ENCODE data around the gene AKIRIN2.

AKIRIN2 gene

GRCh38 chr6:87701676-87702588 lies at the start of gene AKIRIN2:
TSS of gene AKIRIN2 (minus strand) at chr6:87702233. CDS start at chr6:87701684, 549 bp downstream.
- peak; percentile 98 for DNase-seq

DNA sequence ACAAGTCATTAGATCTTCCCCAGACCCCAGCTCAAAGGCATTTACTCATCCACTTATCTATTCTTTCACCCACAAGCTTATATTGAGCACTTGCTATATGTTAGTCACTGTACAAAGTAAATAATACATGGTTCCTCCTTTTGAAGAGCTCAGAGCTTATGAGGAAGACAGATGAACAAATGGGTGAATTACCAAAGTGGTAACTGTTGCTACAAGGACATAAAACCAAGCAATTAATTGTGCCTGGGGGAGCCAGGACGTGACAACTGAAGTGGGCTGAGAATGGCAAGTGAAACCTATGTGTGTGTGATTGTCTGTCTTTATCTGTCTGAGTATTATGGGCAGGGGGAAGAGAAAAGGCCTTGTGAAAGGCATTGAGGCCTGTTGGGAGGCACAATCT lies 45.6 kb upstream of the AKIRIN2 start:
- peak; percentile 51 for DNase-seq

DNA sequence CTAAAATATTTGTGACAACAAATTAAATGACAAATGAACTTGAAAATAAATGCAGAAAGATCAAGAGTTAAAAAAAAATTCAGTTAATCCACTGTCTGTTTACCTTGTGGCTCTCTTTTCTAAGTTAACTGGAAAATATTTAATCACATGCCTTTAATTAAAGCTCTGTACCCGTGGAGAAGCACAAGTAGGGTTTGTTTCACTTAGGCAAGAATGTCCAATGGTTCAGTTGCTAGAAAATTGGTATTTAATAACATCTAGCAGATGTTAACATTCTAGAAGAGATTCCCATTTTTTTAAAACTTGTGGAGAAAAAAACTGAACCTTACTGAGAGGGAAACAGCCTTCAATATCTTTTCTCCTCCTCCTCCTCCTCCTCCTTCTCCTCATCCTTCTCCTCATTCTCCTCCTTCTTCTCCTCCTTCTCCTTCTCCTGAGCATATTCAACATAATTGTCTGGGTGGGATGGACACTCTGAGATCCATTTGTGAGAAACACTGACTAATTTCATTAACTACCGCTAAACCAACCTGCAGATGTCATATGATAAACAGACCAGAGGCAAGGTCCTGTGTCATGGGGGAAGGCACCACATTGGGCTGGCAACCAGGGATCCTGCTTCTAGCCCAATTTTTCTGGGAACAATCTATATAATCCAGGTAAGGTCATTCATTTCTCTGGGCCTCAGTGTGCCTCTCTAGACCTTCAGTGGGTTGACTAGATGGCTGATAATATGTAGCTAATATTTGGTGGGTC lies 44.1 kb upstream of the AKIRIN2 start:
- DNase-seq, result no peak

DNA sequence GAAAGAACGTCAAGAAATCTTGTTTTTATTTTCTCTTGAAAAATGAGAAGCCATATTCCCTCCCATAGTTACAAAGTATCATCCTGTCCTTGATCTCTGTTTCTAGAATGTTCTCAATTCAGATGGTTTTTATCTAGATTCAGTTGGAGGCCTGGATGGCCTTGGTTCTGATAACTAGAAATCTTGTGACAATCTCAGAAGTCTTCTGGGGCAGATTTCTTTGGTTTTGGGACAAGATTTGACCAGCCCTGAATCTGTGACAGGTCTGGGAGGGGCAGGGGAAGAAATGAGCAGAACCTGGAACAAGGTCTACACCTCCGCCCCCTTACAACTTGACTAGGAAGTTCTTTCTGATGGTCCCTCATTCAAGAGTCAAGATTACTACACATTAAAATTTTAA lies 41.4 kb upstream of the AKIRIN2 start:
- DNase-seq, result no peak

DNA sequence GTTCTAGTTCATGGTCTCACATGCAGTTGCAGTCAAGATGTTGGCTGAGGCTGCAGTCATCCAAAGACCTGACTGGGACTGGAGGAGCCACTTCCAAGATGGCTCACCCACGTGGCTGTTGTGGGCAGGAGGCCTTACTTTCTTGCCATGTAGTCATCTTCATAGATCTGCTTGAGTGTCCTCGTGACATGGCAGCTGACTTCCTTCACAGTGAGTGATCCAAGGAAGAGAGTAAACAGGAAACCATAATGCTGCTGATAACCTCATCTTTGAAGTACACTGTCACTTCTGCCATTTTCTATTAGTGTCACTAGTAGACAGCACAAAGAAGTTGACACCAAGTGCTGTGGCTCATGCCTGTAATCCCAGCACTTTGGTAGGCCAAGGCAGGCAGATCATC lies 40.1 kb upstream of the AKIRIN2 start:
- DNase-seq, result peak; percentile 48

GRCh38 chr6:87741001-87741650 lies 39.1 kb upstream of the AKIRIN2 start:
- peak; percentile 51 for DNase-seq

DNA sequence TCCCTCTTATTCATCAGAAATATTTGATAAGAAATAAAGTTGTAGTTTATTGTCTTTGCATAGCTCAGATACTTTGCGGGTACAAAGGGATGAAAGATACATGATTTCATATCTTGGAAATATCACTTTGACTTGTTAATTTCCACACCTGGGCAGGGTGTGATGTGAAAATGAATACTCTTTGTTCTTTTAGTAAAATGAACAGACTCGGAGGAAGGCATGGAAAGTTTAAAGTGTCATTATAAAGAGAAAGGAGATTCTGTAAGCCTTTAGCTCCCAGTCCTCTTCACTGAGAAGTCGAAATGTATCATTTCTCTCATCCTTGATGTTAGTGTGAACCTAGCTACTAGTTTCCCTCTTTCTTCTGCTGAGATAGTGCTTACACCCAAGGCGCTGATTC lies 36.7 kb upstream of the AKIRIN2 start:
- no peak for DNase-seq

DNA sequence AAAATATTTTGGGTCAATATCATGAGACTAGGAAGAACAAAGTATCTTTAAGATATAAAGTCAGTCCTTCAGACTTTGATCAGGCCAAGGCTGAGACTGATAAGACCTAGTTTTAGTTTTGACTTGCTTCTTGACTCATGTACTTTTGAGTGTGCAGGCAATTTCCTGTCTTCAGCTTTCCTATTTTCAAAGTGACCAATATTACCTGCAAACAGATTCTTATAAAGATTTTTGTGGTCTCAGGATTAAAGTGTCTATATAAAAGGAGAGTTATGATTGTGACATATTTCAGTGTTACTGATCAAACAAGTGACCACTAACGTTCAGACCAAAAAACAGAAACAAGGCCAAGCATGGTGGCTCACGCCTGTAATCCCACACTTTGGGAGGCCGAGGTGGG lies 36.0 kb upstream of the AKIRIN2 start:
- DNase-seq, result no peak

DNA sequence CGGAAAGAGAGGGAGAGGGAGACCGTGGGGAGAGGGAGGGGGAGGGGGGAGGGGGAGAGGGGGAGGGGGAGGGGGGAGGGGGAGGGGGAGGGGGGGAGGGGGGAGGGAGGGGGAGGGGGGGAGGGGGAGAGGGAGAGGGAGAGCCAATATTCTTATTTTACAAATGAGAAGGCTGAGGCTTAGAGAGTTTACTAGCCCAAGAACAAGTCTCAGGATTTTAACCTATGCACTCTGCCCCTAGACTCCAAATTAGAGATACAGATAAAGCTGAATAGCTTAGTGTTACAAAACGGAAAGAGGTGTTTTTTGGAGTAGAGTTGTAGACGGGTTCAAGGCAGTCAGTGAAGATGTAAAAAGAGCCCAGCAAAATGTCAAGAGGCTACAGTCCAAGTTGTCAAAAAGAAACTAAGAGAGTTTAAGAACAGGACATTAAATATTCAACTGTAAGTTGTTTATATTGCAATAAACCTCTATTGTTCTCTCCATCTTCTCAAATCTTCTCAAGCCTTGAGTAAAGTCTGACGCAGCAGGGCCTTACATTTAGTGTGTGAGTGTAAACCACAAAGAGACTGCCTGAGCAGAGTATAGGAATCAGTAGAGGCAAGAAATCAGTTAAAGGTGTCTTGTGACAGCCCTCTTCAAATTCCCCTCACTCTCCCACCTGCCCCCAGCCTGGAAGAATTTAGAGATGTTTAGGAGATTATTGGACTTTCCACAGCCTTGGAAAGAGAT lies 34.9 kb upstream of the AKIRIN2 start:
- DNase-seq, result no peak

- DNase-seq, result peak; percentile 88
Measured at GRCh38 chr6:87731818-87732661, 30.0 kb upstream of the AKIRIN2 start.

DNA sequence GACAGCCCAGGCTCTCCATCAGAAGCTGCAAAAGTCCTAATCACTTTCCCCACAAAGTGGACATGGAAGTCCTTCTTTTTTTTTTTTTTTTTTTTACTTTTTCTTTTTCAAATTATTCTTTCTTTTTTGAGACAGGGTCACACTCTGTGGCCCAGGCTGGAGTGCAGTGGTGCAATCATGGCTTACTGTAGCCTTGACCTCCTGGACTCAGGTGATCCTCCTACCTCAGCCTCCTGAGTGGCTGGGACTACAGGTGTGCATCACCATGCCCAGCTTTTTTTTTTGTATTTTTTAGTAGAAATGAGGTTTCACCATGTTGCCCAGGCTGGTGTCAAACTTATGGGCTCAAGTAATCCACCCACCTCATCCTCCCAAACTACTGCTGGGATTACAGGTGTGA lies 29.0 kb upstream of the AKIRIN2 start:
- no peak for DNase-seq

GRCh38 chr6:87729965-87730719 lies 28.1 kb upstream of the AKIRIN2 start:
- DNase-seq, result peak; percentile 15

DNA sequence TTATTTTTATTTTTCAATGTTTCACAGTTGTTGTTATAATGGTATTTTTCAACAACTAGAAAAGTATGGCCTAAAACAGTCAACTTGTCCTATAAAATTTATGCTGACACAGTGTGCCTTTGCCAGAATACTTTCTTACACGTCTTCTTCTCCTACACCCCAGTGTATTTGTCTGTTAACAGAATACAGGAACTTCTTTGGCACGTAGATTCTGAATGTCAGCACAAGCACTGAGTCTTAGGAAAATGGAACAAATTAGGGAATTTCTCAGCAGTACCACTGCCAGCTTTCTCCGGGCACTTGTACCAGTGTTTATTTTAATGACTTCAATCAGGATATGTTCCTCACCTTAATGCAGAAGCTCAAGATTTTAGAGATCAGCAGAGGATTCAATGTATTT lies 26.7 kb upstream of the AKIRIN2 start:
- no peak for DNase-seq

DNA sequence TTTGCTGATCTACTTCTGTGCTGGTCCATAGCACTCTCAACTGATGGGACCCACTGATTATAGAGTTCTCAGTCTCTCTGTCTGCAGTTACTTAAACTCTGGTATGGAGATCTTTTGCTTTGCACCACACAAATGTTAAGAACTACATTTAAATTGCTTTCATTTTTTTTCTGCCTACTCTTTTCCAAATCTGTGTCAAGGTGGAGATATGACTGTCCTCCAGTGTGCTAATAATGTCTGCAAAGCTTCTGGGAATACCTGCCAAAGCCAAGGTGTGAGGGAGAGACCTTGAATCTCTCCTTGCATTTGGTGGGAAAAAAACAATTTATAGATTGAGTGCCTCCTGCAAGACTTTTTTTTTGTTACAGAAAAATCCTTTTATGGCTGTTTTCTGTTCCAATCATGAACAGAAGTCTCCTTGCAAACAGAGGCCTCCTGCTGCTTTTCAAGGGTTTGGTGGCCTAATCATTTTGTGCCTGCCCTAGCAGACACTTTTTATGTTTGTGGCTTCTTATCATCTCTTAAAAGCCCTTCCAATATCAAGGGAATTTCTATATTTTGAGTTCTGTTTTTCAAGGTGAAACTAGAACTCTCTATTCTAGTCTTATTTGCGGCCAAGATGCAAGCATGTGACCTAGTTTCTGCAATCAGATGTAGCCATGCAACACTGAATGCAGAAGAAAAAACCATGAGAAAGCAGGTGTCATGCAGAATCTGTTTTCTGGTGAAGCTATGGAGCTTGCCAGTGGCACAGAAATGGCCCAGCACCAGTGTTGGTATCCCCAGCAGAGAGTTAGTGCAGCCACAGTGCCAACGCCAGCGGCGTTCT lies 23.2 kb upstream of the AKIRIN2 start:
- DNase-seq, result no peak

DNA sequence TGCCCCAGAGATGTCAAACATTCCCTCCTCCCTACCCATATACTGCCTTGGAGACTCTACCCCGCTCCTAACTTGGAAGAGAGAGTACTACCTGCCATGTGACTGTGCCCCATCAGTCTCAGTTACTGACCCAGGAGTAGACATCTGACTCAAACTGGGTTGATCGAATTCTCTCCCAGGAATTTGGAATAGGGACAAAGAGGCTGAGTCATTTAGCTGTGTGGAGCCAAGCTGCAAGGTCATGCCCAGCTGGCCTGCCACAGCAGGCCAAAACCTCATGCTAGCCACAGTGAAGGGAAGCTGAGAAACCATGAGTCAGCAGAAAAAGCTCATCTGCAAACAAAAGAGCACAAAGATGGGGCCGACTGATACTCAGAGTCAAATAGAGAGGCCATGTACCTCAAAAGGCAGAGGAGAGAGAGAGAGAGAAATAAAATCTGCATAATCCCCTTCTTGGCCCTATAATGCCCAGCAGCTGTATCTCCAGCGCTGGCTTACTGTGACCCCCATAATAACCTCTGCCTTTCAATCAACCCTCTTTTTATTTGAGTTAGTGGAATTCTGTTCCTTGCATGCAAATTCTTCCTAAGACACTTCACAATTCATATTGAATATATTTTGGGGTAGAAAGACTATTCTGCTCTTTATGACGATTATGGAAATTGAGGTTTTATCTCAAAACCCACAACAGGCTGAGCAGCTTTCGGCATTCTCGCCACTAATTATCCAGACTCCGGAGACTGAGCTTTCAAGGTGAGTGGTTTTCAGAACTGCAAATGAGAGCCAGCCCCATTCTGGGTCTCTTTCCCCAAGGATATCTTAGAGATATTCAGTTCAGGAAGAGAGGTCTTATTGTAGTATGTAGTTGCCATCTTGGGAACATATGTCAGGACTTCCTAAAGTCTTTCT lies 21.4 kb upstream of the AKIRIN2 start:
- DNase-seq, result peak; percentile 71

- no peak for DNase-seq
Measured at GRCh38 chr6:87722540-87723169, 20.6 kb upstream of the AKIRIN2 start.

DNA sequence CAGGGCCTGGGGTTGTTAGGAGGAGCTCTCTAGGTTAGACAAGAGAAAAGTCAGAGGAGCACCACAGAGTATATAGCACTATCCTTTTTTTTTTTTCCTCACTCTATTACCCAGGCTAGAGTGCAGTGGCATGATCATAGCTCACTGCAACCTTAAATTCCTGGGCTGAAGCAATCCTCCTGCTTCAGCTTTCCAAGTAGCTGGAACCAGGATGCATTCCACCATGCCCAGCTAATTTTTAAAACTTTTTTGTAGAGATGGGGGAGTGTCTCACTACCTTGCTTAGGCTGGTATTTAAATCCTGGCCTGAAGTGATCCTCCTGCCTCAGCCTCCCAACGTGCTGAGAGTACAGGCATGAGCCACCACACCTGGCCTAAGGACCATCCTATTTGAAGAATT lies 19.3 kb upstream of the AKIRIN2 start:
- no peak for DNase-seq

- peak; percentile 33 for DNase-seq
Measured at GRCh38 chr6:87718662-87719433, 16.8 kb upstream of the AKIRIN2 start.

All from DMS53 (cell line).